PFSK-1 (cell line): Measurements from ENCODE around the gene SDF4.

Experiments used
- POLR2AphosphoS5 ChIP-seq: IDR thresholded peaks from 2 replicates; pipeline ENCODE4 v1.6.1; 2012; ENCODE audit warnings: low read depth, mild to moderate bottlenecking, control low read depth, low read length, moderate library complexity
- REST ChIP-seq, 2 experiments: IDR thresholded peaks; 2 replicates each; pipeline versions ENCODE4 v1.6.1 to v1.8.0; 2011 to 2012; ENCODE audit warnings: low read depth in 2 of 2, low read length in 2 of 2, control low read depth in 1 of 2, inconsistent platforms in 1 of 2, mild to moderate bottlenecking in 1 of 2, moderate library complexity in 1 of 2; ENCODE audit not compliant: insufficient read depth in 1 of 2
- SIN3A ChIP-seq: IDR thresholded peaks from 2 replicates; pipeline ENCODE4 v1.6.1; 2012; ENCODE audit warnings: mild to moderate bottlenecking, low read length, moderate library complexity, borderline replicate concordance; ENCODE audit not compliant: insufficient read depth
- TAF1 ChIP-seq: IDR thresholded peaks from 2 replicates; pipeline ENCODE4 v1.6.1; 2012; ENCODE audit warnings: low read length, control low read depth, borderline replicate concordance; ENCODE audit not compliant: insufficient read depth

GRCh38 chr1:1217621-1218523 is 13.9 kb downstream of the SDF4 start:
- TF ChIP-seq REST (IDR thresholded peaks at IDR 0.05; ENCODE audit: insufficient read depth in 1 of 2, low read depth in 2 of 2, low read length in 2 of 2) (no peak), POLR2AphosphoS5 (no peak), TAF1 (no peak), SIN3A (no peak)
